ENCODE data around the gene A3GALT2. TPM values are rescaled to one million over a fixed set of nuclear protein-coding genes. Genes with fewer than 3 reads are reported as not detected.

The A3GALT2 gene
- polyA plus RNA-seq, 2 of the 4 experiments (the other 2 are of a cell fraction) = not detected

DNA sequence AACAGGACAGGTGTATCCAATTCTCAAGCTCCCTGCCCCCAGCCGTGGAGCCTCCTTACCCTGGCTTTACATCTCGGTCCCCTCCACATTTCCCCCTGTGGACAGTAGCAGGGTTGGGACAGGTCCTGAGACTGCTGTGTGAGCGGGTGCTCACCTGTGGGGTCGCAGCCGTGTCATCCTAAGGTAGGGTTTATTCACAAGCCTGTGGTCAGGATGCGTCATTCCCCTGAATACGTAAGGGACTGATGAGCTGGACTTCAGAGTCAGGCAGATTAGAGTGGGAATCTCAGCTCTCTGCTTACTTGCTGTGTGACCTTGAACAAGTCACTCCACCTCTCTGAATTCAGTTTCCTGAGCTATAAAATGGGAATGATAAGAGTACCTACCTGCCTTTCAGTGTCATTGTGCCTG, 46.9 kb downstream of the A3GALT2 start:
- Histone ChIP-seq H3K4me1 (no peaks in the 10 kb centered on the region), H3K4me3 (no peak overlapping the region), H3K27ac (no peak overlapping the region), H3K9me3 (no peaks in the 10 kb centered on the region), H3K4me2 (no peak overlapping the region)
- 76% methylated on average over 5 of the region's 7 CpGs for WGBS (ENCODE audit: missing lambda C conversion rate)
- FAIRE-seq (no peak), DNase-seq (ENCODE audit: low read depth in 1 of 2, low spot score in 1 of 2) (no peak), ATAC-seq (no peak)
- ChIA-PET CTCF (interaction anchor here (1.0 to 1.8 kb wide), 2 partner anchors 22 to 197 kb away, joined by 3 to 7 read pairs; no protein-coding TSS in a partner anchor), POLR2A (no interaction called here)
- TF ChIP-seq, protein P1, sequence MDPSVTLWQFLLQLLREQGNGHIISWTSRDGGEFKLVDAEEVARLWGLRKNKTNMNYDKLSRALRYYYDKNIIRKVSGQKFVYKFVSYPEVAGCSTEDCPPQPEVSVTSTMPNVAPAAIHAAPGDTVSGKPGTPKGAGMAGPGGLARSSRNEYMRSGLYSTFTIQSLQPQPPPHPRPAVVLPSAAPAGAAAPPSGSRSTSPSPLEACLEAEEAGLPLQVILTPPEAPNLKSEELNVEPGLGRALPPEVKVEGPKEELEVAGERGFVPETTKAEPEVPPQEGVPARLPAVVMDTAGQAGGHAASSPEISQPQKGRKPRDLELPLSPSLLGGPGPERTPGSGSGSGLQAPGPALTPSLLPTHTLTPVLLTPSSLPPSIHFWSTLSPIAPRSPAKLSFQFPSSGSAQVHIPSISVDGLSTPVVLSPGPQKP (IDR thresholded peaks at IDR 0.05; ENCODE audit: low read depth, low read length) = no peak
- TF ChIP-seq ZSCAN20 (CRISPR knock-in tag; IDR thresholded peaks at IDR 0.05) = no peak
- no peak for TF ChIP-seq MYC (IDR thresholded peaks at IDR 0.05; ENCODE audit: borderline replicate concordance, low read length)
- TF ChIP-seq MAZ (IDR thresholded peaks at IDR 0.05; ENCODE audit: borderline replicate concordance, low read depth, low read length) = no peak
- TF ChIP-seq JUNB (IDR thresholded peaks at IDR 0.05) = no peak
- no peak for TF ChIP-seq HOXB5 (CRISPR knock-in tag; IDR thresholded peaks at IDR 0.05)
- TF ChIP-seq CHD2 (IDR thresholded peaks at IDR 0.05; ENCODE audit: low read length, partially characterized antibody) = no peak
- no peak for TF ChIP-seq EHMT2 (IDR thresholded peaks at IDR 0.05; ENCODE audit: low read depth)
- TF ChIP-seq, protein P2, sequence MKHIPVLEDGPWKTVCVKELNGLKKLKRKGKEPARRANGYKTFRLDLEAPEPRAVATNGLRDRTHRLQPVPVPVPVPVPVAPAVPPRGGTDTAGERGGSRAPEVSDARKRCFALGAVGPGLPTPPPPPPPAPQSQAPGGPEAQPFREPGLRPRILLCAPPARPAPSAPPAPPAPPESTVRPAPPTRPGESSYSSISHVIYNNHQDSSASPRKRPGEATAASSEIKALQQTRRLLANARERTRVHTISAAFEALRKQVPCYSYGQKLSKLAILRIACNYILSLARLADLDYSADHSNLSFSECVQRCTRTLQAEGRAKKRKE (CRISPR knock-in tag; IDR thresholded peaks at IDR 0.05; ENCODE audit: low read depth) = no peak
- TF ChIP-seq, protein P3, sequence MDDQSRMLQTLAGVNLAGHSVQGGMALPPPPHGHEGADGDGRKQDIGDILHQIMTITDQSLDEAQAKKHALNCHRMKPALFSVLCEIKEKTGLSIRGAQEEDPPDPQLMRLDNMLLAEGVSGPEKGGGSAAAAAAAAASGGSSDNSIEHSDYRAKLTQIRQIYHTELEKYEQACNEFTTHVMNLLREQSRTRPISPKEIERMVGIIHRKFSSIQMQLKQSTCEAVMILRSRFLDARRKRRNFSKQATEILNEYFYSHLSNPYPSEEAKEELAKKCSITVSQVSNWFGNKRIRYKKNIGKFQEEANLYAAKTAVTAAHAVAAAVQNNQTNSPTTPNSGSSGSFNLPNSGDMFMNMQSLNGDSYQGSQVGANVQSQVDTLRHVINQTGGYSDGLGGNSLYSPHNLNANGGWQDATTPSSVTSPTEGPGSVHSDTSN (IDR thresholded peaks at IDR 0.05) = no peak
- no peak for TF ChIP-seq HOXA7 (CRISPR knock-in tag; IDR thresholded peaks at IDR 0.05)
- no peak for TF ChIP-seq KDM5A (IDR thresholded peaks at IDR 0.05)
- TF ChIP-seq TFCP2L1 (CRISPR knock-in tag; IDR thresholded peaks at IDR 0.05) = no peak
- TF ChIP-seq CEBPB (IDR thresholded peaks at IDR 0.05) = no peak
- no peak for TF ChIP-seq ZFP36 (IDR thresholded peaks at IDR 0.05; ENCODE audit: borderline replicate concordance, partially characterized antibody)
- no peak for TF ChIP-seq RCOR1 (IDR thresholded peaks at IDR 0.05; ENCODE audit: low read depth, low read length)
- no peak for TF ChIP-seq POLR2A (IDR thresholded peaks at IDR 0.05; ENCODE audit: low read length)

DNA sequence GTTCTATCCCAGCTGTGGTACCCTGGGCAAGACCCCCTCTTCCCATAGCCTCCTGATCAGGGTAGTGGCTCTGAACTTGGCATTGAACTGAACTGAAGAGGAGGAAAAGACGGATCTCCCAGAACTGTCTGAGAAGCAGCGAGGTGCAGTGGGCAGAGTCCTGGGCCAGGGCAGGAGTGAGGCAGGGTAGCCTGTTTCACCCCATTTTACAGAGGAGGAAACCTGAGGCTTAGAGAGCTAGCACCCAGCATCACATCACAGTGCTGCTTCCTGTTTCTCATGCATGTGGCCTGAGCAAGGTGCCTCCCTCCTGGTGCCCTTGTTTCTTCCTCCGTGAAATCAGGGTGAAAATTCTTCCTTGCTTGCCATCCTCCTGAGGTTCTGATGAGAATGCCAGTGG, 47.5 kb downstream of the A3GALT2 start:
- 98% methylated on average over 3 of the region's 3 CpGs for WGBS (ENCODE audit: missing lambda C conversion rate)
- Histone ChIP-seq H3K9me3 (no peaks in the 10 kb centered on the region), H3K4me1 (no peaks in the 10 kb centered on the region), H3K27ac (no peak overlapping the region), H3K4me3 (no peak overlapping the region), H3K4me2 (no peak overlapping the region)
- FAIRE-seq (no peak), ATAC-seq (no peak), DNase-seq (ENCODE audit: low read depth in 1 of 2, low spot score in 1 of 2) (no peak)
- ChIA-PET CTCF (interaction anchor here (1.8 kb wide), 1 partner anchor 22 kb away, joined by 7 read pairs; no protein-coding TSS in a partner anchor), POLR2A (no interaction called here)
- TF ChIP-seq KDM5A (IDR thresholded peaks at IDR 0.05) = no peak
- TF ChIP-seq, protein P4, sequence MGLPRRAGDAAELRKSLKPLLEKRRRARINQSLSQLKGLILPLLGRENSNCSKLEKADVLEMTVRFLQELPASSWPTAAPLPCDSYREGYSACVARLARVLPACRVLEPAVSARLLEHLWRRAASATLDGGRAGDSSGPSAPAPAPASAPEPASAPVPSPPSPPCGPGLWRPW (IDR thresholded peaks at IDR 0.05) = no peak
- no peak for TF ChIP-seq MAZ (IDR thresholded peaks at IDR 0.05; ENCODE audit: borderline replicate concordance, low read depth, low read length)
- TF ChIP-seq POLR2AphosphoS2 (conservative IDR thresholded peaks at IDR 0.05; ENCODE audit: low read length) = no peak
- TF ChIP-seq ZNF302 (CRISPR knock-in tag; IDR thresholded peaks at IDR 0.05) = no peak
- TF ChIP-seq HOXA7 (CRISPR knock-in tag; IDR thresholded peaks at IDR 0.05) = no peak
- TF ChIP-seq RNF2 (IDR thresholded peaks at IDR 0.05; ENCODE audit: borderline replicate concordance, low read depth) = no peak
- no peak for TF ChIP-seq KDM1A (IDR thresholded peaks at IDR 0.05; ENCODE audit: low read depth)
- no peak for TF ChIP-seq TP53 (CRISPR knock-in tag; IDR thresholded peaks at IDR 0.05)
- no peak for TF ChIP-seq CEBPB (IDR thresholded peaks at IDR 0.05)
- TF ChIP-seq, protein P3 (IDR thresholded peaks at IDR 0.05) = no peak
- TF ChIP-seq FOXS1 (CRISPR knock-in tag; IDR thresholded peaks at IDR 0.05) = no peak
- TF ChIP-seq HDAC2 (IDR thresholded peaks at IDR 0.05) = no peak
- no peak for TF ChIP-seq ESRRA (IDR thresholded peaks at IDR 0.05; ENCODE audit: borderline replicate concordance, low read length)
- no peak for TF ChIP-seq EP300 (IDR thresholded peaks at IDR 0.05)
- TF ChIP-seq SMC3 (IDR thresholded peaks at IDR 0.05) = no peak
- TF ChIP-seq JUN (IDR thresholded peaks at IDR 0.05) = no peak
- no peak for TF ChIP-seq HOXB5 (CRISPR knock-in tag; IDR thresholded peaks at IDR 0.05)
- no peak for TF ChIP-seq PHF8 (IDR thresholded peaks at IDR 0.05; ENCODE audit: borderline replicate concordance, low read depth)

Measured in A549 (cell line).